Left ventricle myocardium inferior (tissue), 1 donor: ENCODE measurements around the gene GPR15LG. TPM values are rescaled to one million over a fixed set of nuclear protein-coding genes. Genes with fewer than 3 reads are reported as not detected.

Source experiments
- DNase-seq: peaks from one replicate; pipeline ENCODE4 v3.0.0-alpha.2; 2020
- H3K27ac ChIP-seq: fragments of 200-600 bp; replicated peaks from 2 replicates; pipeline ENCODE4 v1.8.0; 2021
- H3K27me3 ChIP-seq: fragments of 200-600 bp; 2 replicates; pipeline ENCODE4 v1.8.0; 2021; ENCODE audit warnings: low read depth
- H3K36me3 ChIP-seq: fragments of 200-600 bp; 2 replicates; pipeline ENCODE4 v1.8.0; 2021
- H3K4me1 ChIP-seq: fragments of 200-600 bp; 2 replicates; pipeline ENCODE4 v1.8.0; 2021
- H3K4me3 ChIP-seq: fragments of 200-600 bp; 2 replicates; pipeline ENCODE4 v1.8.0; 2021; ENCODE audit warnings: mild to moderate bottlenecking, moderate library complexity
- H3K9me3 ChIP-seq: fragments of 200-600 bp; replicated peaks from 2 replicates; pipeline ENCODE4 v1.8.0; 2021
- intact Hi-C: fragments of 100-400 bp; cut with micrococcal nuclease; formaldehyde crosslinking; loops from one replicate; pipeline ENCODE4 v1.11.0; 2022
- total RNA-seq: library from RNA; stranded (reverse); fragmentation: NEBNext Ultra II Directional; extraction: Animal tissue kit (Norgen Biotek cat#: 25700); gene quantifications from one replicate; pipeline ENCODE4 v1.2.1, GENCODE V29; 2021
- TF ChIP-seq, protein P1 (sequence below): fragments of 200-600 bp; IDR thresholded peaks from 2 replicates; pipeline ENCODE4 v1.8.0; 2021; ENCODE audit warnings: antibody characterized with exemption, mild to moderate bottlenecking, borderline replicate concordance
- donor health status: DM: no; HTN: yes; CAD: no; lungs with severe emphysema.

The GPR15LG gene
- total RNA-seq, 1 donor from 2014 or later = not detected

DNA sequence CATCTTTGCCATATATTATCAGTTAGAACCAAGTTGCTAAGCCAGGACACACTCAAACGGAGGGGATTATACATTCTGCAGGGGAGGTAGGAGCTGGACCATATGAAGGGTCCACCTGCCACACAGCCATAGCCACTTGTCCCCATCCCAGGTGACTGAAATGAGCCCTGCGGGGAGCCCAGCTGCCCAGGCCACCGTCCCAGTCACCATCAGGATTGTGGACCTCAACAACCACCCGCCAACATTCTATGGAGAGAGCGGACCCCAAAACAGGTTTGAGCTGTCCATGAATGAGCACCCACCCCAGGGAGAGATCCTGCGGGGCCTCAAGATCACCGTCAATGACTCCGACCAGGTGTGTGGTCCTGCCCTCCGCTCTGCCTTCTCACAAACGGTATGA is 34.4 kb downstream of the GPR15LG start:
- no peaks in the 10 kb centered on the region for H3K9me3 ChIP-seq
- peaks cover 60% of the 10 kb centered on the region for H3K27me3 ChIP-seq
- no peak for DNase-seq
- H3K4me3 ChIP-seq = no peak overlapping the region
- TF ChIP-seq, protein P1, sequence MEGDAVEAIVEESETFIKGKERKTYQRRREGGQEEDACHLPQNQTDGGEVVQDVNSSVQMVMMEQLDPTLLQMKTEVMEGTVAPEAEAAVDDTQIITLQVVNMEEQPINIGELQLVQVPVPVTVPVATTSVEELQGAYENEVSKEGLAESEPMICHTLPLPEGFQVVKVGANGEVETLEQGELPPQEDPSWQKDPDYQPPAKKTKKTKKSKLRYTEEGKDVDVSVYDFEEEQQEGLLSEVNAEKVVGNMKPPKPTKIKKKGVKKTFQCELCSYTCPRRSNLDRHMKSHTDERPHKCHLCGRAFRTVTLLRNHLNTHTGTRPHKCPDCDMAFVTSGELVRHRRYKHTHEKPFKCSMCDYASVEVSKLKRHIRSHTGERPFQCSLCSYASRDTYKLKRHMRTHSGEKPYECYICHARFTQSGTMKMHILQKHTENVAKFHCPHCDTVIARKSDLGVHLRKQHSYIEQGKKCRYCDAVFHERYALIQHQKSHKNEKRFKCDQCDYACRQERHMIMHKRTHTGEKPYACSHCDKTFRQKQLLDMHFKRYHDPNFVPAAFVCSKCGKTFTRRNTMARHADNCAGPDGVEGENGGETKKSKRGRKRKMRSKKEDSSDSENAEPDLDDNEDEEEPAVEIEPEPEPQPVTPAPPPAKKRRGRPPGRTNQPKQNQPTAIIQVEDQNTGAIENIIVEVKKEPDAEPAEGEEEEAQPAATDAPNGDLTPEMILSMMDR = no peak
- H3K27ac ChIP-seq = no peak overlapping the region
- intact Hi-C loops = no loop called here
- H3K4me1 ChIP-seq = no peaks in the 10 kb centered on the region
- no peaks in the 10 kb centered on the region for H3K36me3 ChIP-seq

DNA sequence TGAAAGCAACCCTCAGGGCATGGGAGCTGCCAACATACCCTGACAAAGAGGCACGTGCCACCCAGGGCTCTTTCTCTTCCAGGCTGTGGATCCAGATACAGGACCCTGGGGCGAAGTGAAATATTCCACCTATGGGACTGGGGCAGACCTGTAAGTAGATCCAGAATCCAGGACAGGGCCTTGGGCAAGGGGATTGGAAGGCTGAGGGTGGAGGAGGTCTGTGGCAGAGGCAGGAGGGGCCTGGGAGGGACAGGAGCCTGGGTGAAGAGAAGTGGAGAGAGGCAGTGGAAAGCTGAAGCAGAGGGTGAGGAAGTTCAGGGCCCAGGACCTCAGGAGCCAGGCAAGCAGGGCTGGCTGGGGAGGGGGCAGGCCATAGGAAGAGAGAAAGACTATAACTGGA is 38.0 kb downstream of the GPR15LG start:
- H3K27me3 ChIP-seq = peaks cover 54% of the 10 kb centered on the region
- no peak overlapping the region for H3K4me3 ChIP-seq
- intact Hi-C loops = no loop called here
- TF ChIP-seq, protein P1 = no peak
- no peaks in the 10 kb centered on the region for H3K36me3 ChIP-seq
- DNase-seq = no peak
- no peak overlapping the region for H3K27ac ChIP-seq
- no peaks in the 10 kb centered on the region for H3K9me3 ChIP-seq
- no peaks in the 10 kb centered on the region for H3K4me1 ChIP-seq

GRCh38 chr10:84212014-84212413 is 38.4 kb downstream of the GPR15LG start:
- intact Hi-C loops = no loop called here
- peaks cover 50% of the 10 kb centered on the region for H3K27me3 ChIP-seq
- H3K36me3 ChIP-seq = no peaks in the 10 kb centered on the region

GRCh38 chr10:84213076-84213475 is 39.5 kb downstream of the GPR15LG start:
- Histone ChIP-seq H3K4me3 (no peak overlapping the region), H3K36me3 (no peaks in the 10 kb centered on the region)
- TF ChIP-seq, protein P1 = no peak

More at GRCh38 chr10:84212014-84212413, 38.4 kb downstream of the GPR15LG start:
- Histone ChIP-seq H3K9me3 (no peaks in the 10 kb centered on the region), H3K27ac (no peak overlapping the region), H3K4me1 (no peaks in the 10 kb centered on the region), H3K4me3 (no peak overlapping the region)
- DNase-seq = no peak
- TF ChIP-seq, protein P1 = no peak

GRCh38 chr10:84214046-84214572 is 40.5 kb downstream of the GPR15LG start:
- peaks cover 32% of the 10 kb centered on the region for H3K27me3 ChIP-seq

More at GRCh38 chr10:84213076-84213475, 39.5 kb downstream of the GPR15LG start:
- DNase-seq = no peak
- no peak overlapping the region for H3K27ac ChIP-seq
- no peaks in the 10 kb centered on the region for H3K9me3 ChIP-seq
- peaks cover 39% of the 10 kb centered on the region for H3K27me3 ChIP-seq
- intact Hi-C loops = no loop called here
- H3K4me1 ChIP-seq = no peaks in the 10 kb centered on the region

More at GRCh38 chr10:84214046-84214572, 40.5 kb downstream of the GPR15LG start:
- Histone ChIP-seq H3K9me3 (no peaks in the 10 kb centered on the region), H3K4me1 (no peaks in the 10 kb centered on the region), H3K27ac (no peak overlapping the region), H3K36me3 (no peaks in the 10 kb centered on the region), H3K4me3 (no peak overlapping the region)
- TF ChIP-seq, protein P1 = no peak
- intact Hi-C loops = no loop called here
- DNase-seq = no peak
